WERI-Rb-1 (cell line): ENCODE results near the gene SPATA1.

Source experiments
- DNase-seq: peaks from one replicate; pipeline ENCODE4 v3.0.0-alpha.2; 2020
- H3K27ac ChIP-seq: fragments of 250-450 bp; sonication (Bioruptor Pico); 2 replicates; pipeline ENCODE4 v1.5.1; 2020; ENCODE audit warnings: mild to moderate bottlenecking, moderate library complexity
- H3K27me3 ChIP-seq: fragments of 250-450 bp; sonication (Bioruptor Pico); 2 replicates; pipeline ENCODE4 v1.5.1; 2021; ENCODE audit warnings: mild to moderate bottlenecking, low read depth, moderate library complexity; ENCODE audit not compliant: insufficient read depth, severe bottlenecking
- H3K36me3 ChIP-seq: fragments of 250-450 bp; sonication (Bioruptor Pico); 2 replicates; pipeline ENCODE4 v1.5.1; 2020; ENCODE audit warnings: mild to moderate bottlenecking, moderate library complexity
- H3K4me3 ChIP-seq: 2 replicates; pipeline ENCODE4 v1.5.1; 2011; ENCODE audit warnings: low read depth, mild to moderate bottlenecking, control low read depth, low read length
- H3K9me3 ChIP-seq: fragments of 250-450 bp; sonication (Bioruptor Pico); 2 replicates; pipeline ENCODE4 v1.5.1; 2021; ENCODE audit warnings: mild to moderate bottlenecking, moderate library complexity; ENCODE audit not compliant: severe bottlenecking
- CTCF ChIP-seq: IDR thresholded peaks from 2 replicates; pipeline ENCODE4 v1.5.1; 2011; ENCODE audit warnings: low read depth, mild to moderate bottlenecking, control low read depth, inconsistent platforms, low read length

The SPATA1 gene

GRCh38 chr1:84615790-84616189 lies 109.6 kb downstream of the SPATA1 start:
- DNase-seq: no peak
- no peak overlapping the region for H3K4me3 ChIP-seq

More at GRCh38 chr1:84615790-84616189, 109.6 kb downstream of the SPATA1 start:
- H3K27me3 ChIP-seq: no peaks in the 10 kb centered on the region
- peaks cover 4% of the 10 kb centered on the region for H3K9me3 ChIP-seq
- H3K27ac ChIP-seq: no peak overlapping the region
- H3K36me3 ChIP-seq: no peaks in the 10 kb centered on the region
- TF ChIP-seq CTCF: no peak
